SK-N-SH (cell line): ENCODE measurements around the gene FBXO3. TPM values are rescaled to one million over a fixed set of nuclear protein-coding genes. Genes with fewer than 3 reads are reported as not detected.

Source experiments
- CTCF ChIA-PET: fragments of 300-600, 350-600 bp; formaldehyde crosslinking; extraction: SDS; loops from one replicate; lab custom pipeline; 2021; lab: Yijun Ruan, JAX
- POLR2A ChIA-PET: fragments of 350-600 bp; sonication (Branson Sonifier 250); formaldehyde crosslinking; extraction: SDS; loops from one replicate; lab custom pipeline; 2020; ENCODE audit warnings: antibody characterized with exemption, inconsistent platforms; lab: Yijun Ruan, JAX
- DNase-seq: peaks from one replicate; pipeline ENCODE4 v3.0.0; 2012
- H2AFZ ChIP-seq: fragments of 200-600 bp; sonication (generic); 2 replicates; pipeline ENCODE4 v1.8.1; 2016; ENCODE audit warnings: antibody characterized with exemption, mild to moderate bottlenecking, low read depth
- H3F3A ChIP-seq: fragments of 200-600 bp; sonication (generic); replicated peaks from 2 replicates; pipeline ENCODE3; 2016; ENCODE audit warnings: antibody characterized with exemption, mild to moderate bottlenecking; ENCODE audit not compliant: insufficient read depth
- H3K27ac ChIP-seq, 2 experiments: fragments of 200-500 bp in 1 of 2; fragments of 200-600 bp in 1 of 2; sonication (Bioruptor generic) in 1 of 2; sonication (generic), shearing (Covaris generic) in 1 of 2; 2 replicates each; pipeline versions ENCODE4 v1.5.1 to v1.6.1; 2014 to 2016; ENCODE audit warnings: low read depth in 2 of 2, inconsistent platforms in 1 of 2, low read length in 1 of 2, mild to moderate bottlenecking in 1 of 2, mixed read lengths in 1 of 2
- H3K27me3 ChIP-seq: fragments of 200-600 bp; sonication (generic), shearing (Covaris generic); 2 replicates; pipeline ENCODE4 v1.6.1; 2016; ENCODE audit warnings: mixed run types; ENCODE audit not compliant: insufficient read depth
- H3K36me3 ChIP-seq, 2 experiments: fragments of 200-500 bp in 1 of 2; fragments of 200-600 bp in 1 of 2; sonication (Bioruptor generic) in 1 of 2; sonication (generic) in 1 of 2; replicated peaks in 1 of 2; 2 replicates each; pipeline versions ENCODE3 to v1.5.1; 2014 to 2016; ENCODE audit warnings: low read length in 1 of 2, mild to moderate bottlenecking in 1 of 2; ENCODE audit not compliant: insufficient read depth in 2 of 2, control insufficient read depth in 1 of 2
- H3K4me1 ChIP-seq, 2 experiments: fragments of 200-500 bp in 1 of 2; fragments of 200-600 bp in 1 of 2; sonication (Bioruptor generic) in 1 of 2; sonication (generic), shearing (Covaris generic) in 1 of 2; 2 replicates each; pipeline versions ENCODE4 v1.5.1 to v1.6.1; 2014 to 2016; ENCODE audit warnings: low read depth in 1 of 2, low read length in 1 of 2, mixed run types in 1 of 2; ENCODE audit not compliant: insufficient read depth in 2 of 2, control insufficient read depth in 1 of 2
- H3K4me2 ChIP-seq: fragments of 200-600 bp; sonication (generic), shearing (Covaris generic); 2 replicates; pipeline ENCODE4 v1.6.1; 2017; ENCODE audit warnings: mixed run types
- H3K4me3 ChIP-seq, 2 experiments: fragments of 200-500 bp in 1 of 2; fragments of 200-600 bp in 1 of 2; sonication (Bioruptor generic) in 1 of 2; sonication (generic), shearing (Covaris generic) in 1 of 2; 2 replicates each; pipeline versions ENCODE4 v1.5.1 to v1.8.1; 2014 to 2016; ENCODE audit warnings: low read depth in 2 of 2, inconsistent platforms in 1 of 2, low read length in 1 of 2, mild to moderate bottlenecking in 1 of 2, mixed read lengths in 1 of 2, moderate library complexity in 1 of 2
- H3K79me2 ChIP-seq: fragments of 200-600 bp; sonication (generic); 2 replicates; pipeline ENCODE4 v1.8.1; 2017; ENCODE audit warnings: mild to moderate bottlenecking; ENCODE audit not compliant: insufficient read depth
- H3K9ac ChIP-seq: fragments of 200-600 bp; sonication (generic); 2 replicates; pipeline ENCODE4 v1.6.1; 2017; ENCODE audit warnings: mixed run types
- H3K9me2 ChIP-seq: fragments of 200-600 bp; sonication (generic); 2 replicates; pipeline ENCODE4 v1.6.1; 2017; ENCODE audit warnings: mixed run types
- H3K9me3 ChIP-seq: fragments of 200-600 bp; sonication (generic); 2 replicates; pipeline ENCODE4 v1.6.1; 2017; ENCODE audit warnings: mixed run types, mild to moderate bottlenecking, moderate library complexity
- H4K20me1 ChIP-seq: fragments of 200-600 bp; sonication (generic); 2 replicates; pipeline ENCODE4 v1.6.1; 2017; ENCODE audit warnings: mild to moderate bottlenecking, mixed run types; ENCODE audit not compliant: insufficient read depth
- CHD2 ChIP-seq: fragments of 150-350 bp; IDR thresholded peaks from 2 replicates; pipeline ENCODE4 v1.6.1; 2018; ENCODE audit warnings: low read length; ENCODE audit not compliant: partially characterized antibody
- EP300 ChIP-seq, 2 experiments: IDR thresholded peaks; 2 replicates each; pipeline versions ENCODE4 v1.4.0 to v1.6.1; 2012; ENCODE audit warnings: borderline replicate concordance in 1 of 2, low read depth in 1 of 2, low read length in 1 of 2
- EZH2phosphoT487 ChIP-seq: fragments of 200-600 bp; sonication (generic); IDR thresholded peaks from 2 replicates; pipeline ENCODE4 v1.6.1; 2017; ENCODE audit warnings: low read depth, mixed run types, mild to moderate bottlenecking, antibody characterized with exemption, moderate library complexity, borderline replicate concordance
- FOSL2 ChIP-seq: IDR thresholded peaks from 2 replicates; pipeline ENCODE4 v1.4.0; 2012; ENCODE audit warnings: low read depth, mild to moderate bottlenecking, moderate library complexity, borderline replicate concordance
- FOXM1 ChIP-seq: IDR thresholded peaks from 2 replicates; pipeline ENCODE4 v1.4.0; 2012; ENCODE audit warnings: low read depth, mild to moderate bottlenecking
- JUND ChIP-seq: IDR thresholded peaks from 2 replicates; pipeline ENCODE4 v1.4.0; 2012
- MEF2A ChIP-seq: IDR thresholded peaks from 2 replicates; pipeline ENCODE4 v1.4.0; 2012; ENCODE audit warnings: low read depth, borderline replicate concordance
- NFIC ChIP-seq: IDR thresholded peaks from 2 replicates; pipeline ENCODE4 v1.4.0; 2012; ENCODE audit warnings: borderline replicate concordance
- NRF1 ChIP-seq: IDR thresholded peaks from 2 replicates; pipeline ENCODE4 v1.6.1; 2012; ENCODE audit warnings: low read depth, mild to moderate bottlenecking, low read length
- RFX5 ChIP-seq: IDR thresholded peaks from 2 replicates; pipeline ENCODE4 v1.6.1; 2012; ENCODE audit warnings: mild to moderate bottlenecking, improper control_type of control experiment, low read length
- RXRA ChIP-seq: IDR thresholded peaks from 2 replicates; pipeline ENCODE4 v1.4.0; 2012; ENCODE audit warnings: low read depth, mild to moderate bottlenecking, borderline replicate concordance
- SIN3A ChIP-seq: IDR thresholded peaks from 2 replicates; pipeline ENCODE4 v1.6.1; 2012; ENCODE audit warnings: low read depth, mild to moderate bottlenecking, low read length, moderate library complexity, borderline replicate concordance
- SMC3 ChIP-seq: IDR thresholded peaks from 2 replicates; pipeline ENCODE4 v1.6.1; 2012; ENCODE audit warnings: low read depth, low read length, improper control_type of control experiment
- TEAD4 ChIP-seq: IDR thresholded peaks from 2 replicates; pipeline ENCODE4 v1.4.0; 2012; ENCODE audit warnings: mild to moderate bottlenecking, borderline replicate concordance; ENCODE audit not compliant: insufficient read depth
- WGBS: methylation state at CpG from one replicate; pipeline ENCODE4 v1.1.6; 2017; ENCODE audit warnings: low lambda C conversion rate; 5-methylcytosine and 5-hydroxymethylcytosine counted together
- polyA plus RNA-seq, 3 experiments: library from polyadenylated mRNA; depleted of rRNA; stranded (reverse); fragments of >200 nt; gene quantifications; 2 replicates each; pipeline ENCODE4 v1.2.3, GENCODE V29; 2012
- TF ChIP-seq, protein P1 (sequence below): fragments of 150-350 bp; IDR thresholded peaks from 2 replicates; pipeline ENCODE4 v1.6.1; 2016; ENCODE audit warnings: mild to moderate bottlenecking, low read depth, low read length
- TF ChIP-seq, protein P2 (sequence below): IDR thresholded peaks from 2 replicates; pipeline ENCODE4 v1.4.0; 2012; ENCODE audit warnings: low read depth, borderline replicate concordance
- TF ChIP-seq, protein P3 (sequence below): IDR thresholded peaks from 2 replicates; pipeline ENCODE4 v1.6.1; 2012; ENCODE audit warnings: mild to moderate bottlenecking, low read depth, low read length, moderate library complexity
- TF ChIP-seq, protein P4 (sequence below): fragments of 200-600 bp; sonication (generic); IDR thresholded peaks from 2 replicates; pipeline ENCODE4 v1.6.1; 2017; ENCODE audit warnings: antibody characterized with exemption, mild to moderate bottlenecking, moderate library complexity
- TF ChIP-seq, protein P5 (sequence below): fragments of 150-350 bp; IDR thresholded peaks from 2 replicates; pipeline ENCODE4 v1.6.1; 2017; ENCODE audit warnings: antibody characterized with exemption, low read length, low read depth, borderline replicate concordance
- TF ChIP-seq, protein P6 (sequence below): IDR thresholded peaks from 2 replicates; pipeline ENCODE4 v1.4.0; 2012; ENCODE audit warnings: low read depth

FBXO3 gene
- polyA plus RNA-seq, 1 of the 3 experiments (the other 2 are of a cell fraction), result 17.9 TPM

DNA sequence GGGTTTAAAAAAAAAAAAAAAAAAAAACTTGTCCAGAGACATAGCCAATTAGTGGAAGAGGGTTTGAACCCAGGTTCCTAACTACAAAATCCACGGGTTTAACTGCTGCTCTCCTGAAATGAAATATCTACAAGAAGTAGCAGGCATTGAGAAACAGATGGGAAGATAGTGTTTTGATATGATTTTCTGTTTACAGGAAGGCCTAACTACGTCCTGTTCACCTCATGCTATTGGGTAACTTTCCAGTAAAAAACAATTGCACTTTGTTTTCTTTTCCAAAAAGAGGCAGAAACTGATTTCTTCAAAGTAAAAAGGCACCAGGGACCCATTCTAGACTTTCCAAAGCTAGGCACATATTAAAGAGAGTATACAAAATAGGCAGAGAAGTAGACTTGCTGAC is 67.8 kb downstream of the FBXO3 start:
- Histone ChIP-seq H3K4me2 (no peak overlapping the region), H3F3A (peaks cover 53% of the 10 kb centered on the region), H2AFZ (no peak overlapping the region), H3K79me2 (peaks cover 45% of the 10 kb centered on the region), H3K27ac (peak overlapping the region in 1 of 2 experiments; percentile 94; a peak in 3 of 4 replicates), H3K4me3 (no peak overlapping the region), H3K36me3 (peaks cover 44 to 66% of the 10 kb centered on the region in 2 experiments), H3K9me3 (no peaks in the 10 kb centered on the region), H3K9ac (no peak overlapping the region), H3K27me3 (no peaks in the 10 kb centered on the region), H4K20me1 (no peaks in the 10 kb centered on the region), H3K9me2 (no peaks in the 10 kb centered on the region), H3K4me1 (peaks cover 2 to 38% of the 10 kb centered on the region in 2 experiments; a peak in 3 of 4 replicates)
- 63% methylated on average over 2 of the region's 2 CpGs for WGBS
- CTCF ChIA-PET, result interaction anchor here (1.0 to 1.6 kb wide), 3 partner anchors 10 to 786 kb away, joined by 3 to 6 read pairs (median 3); no protein-coding TSS in a partner anchor
- POLR2A ChIA-PET, result no interaction called here
- TF ChIP-seq MEF2A, result no peak
- TF ChIP-seq JUND, result no peak
- no peak for TF ChIP-seq EZH2phosphoT487
- TF ChIP-seq FOSL2, result no peak
- no peak for TF ChIP-seq RFX5
- no peak for TF ChIP-seq EP300 (IDR thresholded peaks at IDR 0.05; ENCODE audit: borderline replicate concordance in 1 of 2, low read depth in 1 of 2, low read length in 1 of 2)
- TF ChIP-seq, protein P1, sequence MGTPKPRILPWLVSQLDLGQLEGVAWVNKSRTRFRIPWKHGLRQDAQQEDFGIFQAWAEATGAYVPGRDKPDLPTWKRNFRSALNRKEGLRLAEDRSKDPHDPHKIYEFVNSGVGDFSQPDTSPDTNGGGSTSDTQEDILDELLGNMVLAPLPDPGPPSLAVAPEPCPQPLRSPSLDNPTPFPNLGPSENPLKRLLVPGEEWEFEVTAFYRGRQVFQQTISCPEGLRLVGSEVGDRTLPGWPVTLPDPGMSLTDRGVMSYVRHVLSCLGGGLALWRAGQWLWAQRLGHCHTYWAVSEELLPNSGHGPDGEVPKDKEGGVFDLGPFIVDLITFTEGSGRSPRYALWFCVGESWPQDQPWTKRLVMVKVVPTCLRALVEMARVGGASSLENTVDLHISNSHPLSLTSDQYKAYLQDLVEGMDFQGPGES, result no peak
- no peak for TF ChIP-seq SIN3A
- TF ChIP-seq, protein P2, sequence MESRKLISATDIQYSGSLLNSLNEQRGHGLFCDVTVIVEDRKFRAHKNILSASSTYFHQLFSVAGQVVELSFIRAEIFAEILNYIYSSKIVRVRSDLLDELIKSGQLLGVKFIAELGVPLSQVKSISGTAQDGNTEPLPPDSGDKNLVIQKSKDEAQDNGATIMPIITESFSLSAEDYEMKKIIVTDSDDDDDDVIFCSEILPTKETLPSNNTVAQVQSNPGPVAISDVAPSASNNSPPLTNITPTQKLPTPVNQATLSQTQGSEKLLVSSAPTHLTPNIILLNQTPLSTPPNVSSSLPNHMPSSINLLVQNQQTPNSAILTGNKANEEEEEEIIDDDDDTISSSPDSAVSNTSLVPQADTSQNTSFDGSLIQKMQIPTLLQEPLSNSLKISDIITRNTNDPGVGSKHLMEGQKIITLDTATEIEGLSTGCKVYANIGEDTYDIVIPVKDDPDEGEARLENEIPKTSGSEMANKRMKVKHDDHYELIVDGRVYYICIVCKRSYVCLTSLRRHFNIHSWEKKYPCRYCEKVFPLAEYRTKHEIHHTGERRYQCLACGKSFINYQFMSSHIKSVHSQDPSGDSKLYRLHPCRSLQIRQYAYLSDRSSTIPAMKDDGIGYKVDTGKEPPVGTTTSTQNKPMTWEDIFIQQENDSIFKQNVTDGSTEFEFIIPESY, result no peak
- no peak for TF ChIP-seq NFIC
- no peak for TF ChIP-seq NRF1
- no peak for TF ChIP-seq SMC3
- TF ChIP-seq TEAD4, result no peak
- TF ChIP-seq, protein P3, sequence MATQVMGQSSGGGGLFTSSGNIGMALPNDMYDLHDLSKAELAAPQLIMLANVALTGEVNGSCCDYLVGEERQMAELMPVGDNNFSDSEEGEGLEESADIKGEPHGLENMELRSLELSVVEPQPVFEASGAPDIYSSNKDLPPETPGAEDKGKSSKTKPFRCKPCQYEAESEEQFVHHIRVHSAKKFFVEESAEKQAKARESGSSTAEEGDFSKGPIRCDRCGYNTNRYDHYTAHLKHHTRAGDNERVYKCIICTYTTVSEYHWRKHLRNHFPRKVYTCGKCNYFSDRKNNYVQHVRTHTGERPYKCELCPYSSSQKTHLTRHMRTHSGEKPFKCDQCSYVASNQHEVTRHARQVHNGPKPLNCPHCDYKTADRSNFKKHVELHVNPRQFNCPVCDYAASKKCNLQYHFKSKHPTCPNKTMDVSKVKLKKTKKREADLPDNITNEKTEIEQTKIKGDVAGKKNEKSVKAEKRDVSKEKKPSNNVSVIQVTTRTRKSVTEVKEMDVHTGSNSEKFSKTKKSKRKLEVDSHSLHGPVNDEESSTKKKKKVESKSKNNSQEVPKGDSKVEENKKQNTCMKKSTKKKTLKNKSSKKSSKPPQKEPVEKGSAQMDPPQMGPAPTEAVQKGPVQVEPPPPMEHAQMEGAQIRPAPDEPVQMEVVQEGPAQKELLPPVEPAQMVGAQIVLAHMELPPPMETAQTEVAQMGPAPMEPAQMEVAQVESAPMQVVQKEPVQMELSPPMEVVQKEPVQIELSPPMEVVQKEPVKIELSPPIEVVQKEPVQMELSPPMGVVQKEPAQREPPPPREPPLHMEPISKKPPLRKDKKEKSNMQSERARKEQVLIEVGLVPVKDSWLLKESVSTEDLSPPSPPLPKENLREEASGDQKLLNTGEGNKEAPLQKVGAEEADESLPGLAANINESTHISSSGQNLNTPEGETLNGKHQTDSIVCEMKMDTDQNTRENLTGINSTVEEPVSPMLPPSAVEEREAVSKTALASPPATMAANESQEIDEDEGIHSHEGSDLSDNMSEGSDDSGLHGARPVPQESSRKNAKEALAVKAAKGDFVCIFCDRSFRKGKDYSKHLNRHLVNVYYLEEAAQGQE, result no peak
- TF ChIP-seq, protein P4, sequence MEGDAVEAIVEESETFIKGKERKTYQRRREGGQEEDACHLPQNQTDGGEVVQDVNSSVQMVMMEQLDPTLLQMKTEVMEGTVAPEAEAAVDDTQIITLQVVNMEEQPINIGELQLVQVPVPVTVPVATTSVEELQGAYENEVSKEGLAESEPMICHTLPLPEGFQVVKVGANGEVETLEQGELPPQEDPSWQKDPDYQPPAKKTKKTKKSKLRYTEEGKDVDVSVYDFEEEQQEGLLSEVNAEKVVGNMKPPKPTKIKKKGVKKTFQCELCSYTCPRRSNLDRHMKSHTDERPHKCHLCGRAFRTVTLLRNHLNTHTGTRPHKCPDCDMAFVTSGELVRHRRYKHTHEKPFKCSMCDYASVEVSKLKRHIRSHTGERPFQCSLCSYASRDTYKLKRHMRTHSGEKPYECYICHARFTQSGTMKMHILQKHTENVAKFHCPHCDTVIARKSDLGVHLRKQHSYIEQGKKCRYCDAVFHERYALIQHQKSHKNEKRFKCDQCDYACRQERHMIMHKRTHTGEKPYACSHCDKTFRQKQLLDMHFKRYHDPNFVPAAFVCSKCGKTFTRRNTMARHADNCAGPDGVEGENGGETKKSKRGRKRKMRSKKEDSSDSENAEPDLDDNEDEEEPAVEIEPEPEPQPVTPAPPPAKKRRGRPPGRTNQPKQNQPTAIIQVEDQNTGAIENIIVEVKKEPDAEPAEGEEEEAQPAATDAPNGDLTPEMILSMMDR, result no peak
- TF ChIP-seq FOXM1, result no peak
- TF ChIP-seq CHD2, result no peak
- TF ChIP-seq, protein P5, sequence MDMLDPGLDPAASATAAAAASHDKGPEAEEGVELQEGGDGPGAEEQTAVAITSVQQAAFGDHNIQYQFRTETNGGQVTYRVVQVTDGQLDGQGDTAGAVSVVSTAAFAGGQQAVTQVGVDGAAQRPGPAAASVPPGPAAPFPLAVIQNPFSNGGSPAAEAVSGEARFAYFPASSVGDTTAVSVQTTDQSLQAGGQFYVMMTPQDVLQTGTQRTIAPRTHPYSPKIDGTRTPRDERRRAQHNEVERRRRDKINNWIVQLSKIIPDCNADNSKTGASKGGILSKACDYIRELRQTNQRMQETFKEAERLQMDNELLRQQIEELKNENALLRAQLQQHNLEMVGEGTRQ, result no peak
- TF ChIP-seq RXRA, result no peak
- TF ChIP-seq, protein P6, sequence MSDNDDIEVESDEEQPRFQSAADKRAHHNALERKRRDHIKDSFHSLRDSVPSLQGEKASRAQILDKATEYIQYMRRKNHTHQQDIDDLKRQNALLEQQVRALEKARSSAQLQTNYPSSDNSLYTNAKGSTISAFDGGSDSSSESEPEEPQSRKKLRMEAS, result no peak
- no peak for DNase-seq
